Prostate gland (tissue), 2 donors: Measurements from ENCODE around the gene KCNG2. TPM values are rescaled to one million over a fixed set of nuclear protein-coding genes. Genes with fewer than 3 reads are reported as not detected.
"Not testable (repeated sequence)": the region's sequence is repeated elsewhere in the genome, so short reads cannot be mapped to it uniquely, and the experiment has no call there.

Experiments
- DNase-seq: peaks from one replicate; pipeline ENCODE4 v3.0.0-alpha.2; 2019; ENCODE audit warnings: low spot score
- H3K27ac ChIP-seq, 2 donors: fragments of 200-600 bp; sonication (generic); 2 replicates each; pipeline ENCODE4 v1.5.1; 2017 to 2019
- H3K27me3 ChIP-seq: fragments of 200-600 bp; sonication (generic); replicated peaks from 2 replicates; pipeline ENCODE4 v1.5.1; 2019; ENCODE audit not compliant: insufficient read depth
- H3K36me3 ChIP-seq, 2 donors: fragments of 200-600 bp; sonication (generic); 1 replicate in 1 of 2; 2 replicates in 1 of 2; pipeline versions ENCODE4 v1.5.1 to v1.8.1; 2017 to 2019
- H3K4me1 ChIP-seq: fragments of 200-600 bp; sonication (generic); replicated peaks from 2 replicates; pipeline ENCODE4 v1.5.1; 2019
- H3K4me3 ChIP-seq, 2 donors: fragments of 200-600 bp; sonication (generic); 2 replicates each; pipeline ENCODE4 v1.5.1; 2017 to 2019
- H3K9me3 ChIP-seq: fragments of 200-600 bp; sonication (generic); 2 replicates; pipeline ENCODE4 v1.5.1; 2017
- CTCF ChIP-seq, 4 experiments: fragments of 200-600 bp in 2 of 4; fragments of 450-650 bp in 2 of 4; sonication (generic) in 2 of 4; IDR thresholded peaks; 1 replicate in 3 of 4; 2 replicates in 1 of 4; pipeline ENCODE4 v1.5.1; 2016 to 2019; ENCODE audit warnings: antibody characterized with exemption in 4 of 4, mild to moderate bottlenecking in 2 of 4, moderate library complexity in 2 of 4
- POLR2A ChIP-seq: fragments of 450-650 bp; IDR thresholded peaks from one replicate; pipeline ENCODE4 v1.6.1; 2016; ENCODE audit warnings: antibody characterized with exemption, mild to moderate bottlenecking
- POLR2AphosphoS5 ChIP-seq: sonication (generic); formaldehyde crosslinking; IDR thresholded peaks from one replicate; pipeline ENCODE4 v1.6.1; 2017; ENCODE audit warnings: antibody characterized with exemption
- WGBS: methylation state at CpG from one replicate; pipeline ENCODE4 v1.1.5; 2018; 5-methylcytosine and 5-hydroxymethylcytosine counted together
- intact Hi-C: fragments of 100-400 bp; cut with DNase I; formaldehyde crosslinking; loops from one replicate; pipeline ENCODE4 v1.14.2; 2022
- total RNA-seq, 2 donors: library from RNA; depleted of rRNA; stranded (reverse); fragments of >200 nt; gene quantifications; one replicate each; pipeline ENCODE4 v1.1.0, GENCODE V29; 2016

KCNG2 gene
- total RNA-seq, 2 donors from 2014 or later, result 3.7 TPM; not detected in 1

GRCh38 chr18:79875931-79876461 is 78.3 kb downstream of the KCNG2 start:
- H3K27me3 ChIP-seq, result peaks cover 12% of the 10 kb centered on the region
- TF ChIP-seq POLR2A (no peak), POLR2AphosphoS5 (no peak), CTCF (IDR thresholded peaks at IDR 0.05) (no peak)
- no peaks in the 10 kb centered on the region for H3K4me1 ChIP-seq
- H3K27ac ChIP-seq, result no peak overlapping the region
- WGBS, result 70% methylated on average over 16 of the region's 23 CpGs
- DNase-seq, result no peak
- H3K4me3 ChIP-seq, result no peak overlapping the region
- no peaks in the 10 kb centered on the region for H3K9me3 ChIP-seq
- intact Hi-C loops, result no loop called here
- H3K36me3 ChIP-seq, result no peaks in the 10 kb centered on the region

- no peaks in the 10 kb centered on the region for H3K36me3 ChIP-seq
- 56% methylated on average over 16 of the region's 16 CpGs for WGBS
Measured at GRCh38 chr18:79876497-79876896, 78.8 kb downstream of the KCNG2 start.

DNA sequence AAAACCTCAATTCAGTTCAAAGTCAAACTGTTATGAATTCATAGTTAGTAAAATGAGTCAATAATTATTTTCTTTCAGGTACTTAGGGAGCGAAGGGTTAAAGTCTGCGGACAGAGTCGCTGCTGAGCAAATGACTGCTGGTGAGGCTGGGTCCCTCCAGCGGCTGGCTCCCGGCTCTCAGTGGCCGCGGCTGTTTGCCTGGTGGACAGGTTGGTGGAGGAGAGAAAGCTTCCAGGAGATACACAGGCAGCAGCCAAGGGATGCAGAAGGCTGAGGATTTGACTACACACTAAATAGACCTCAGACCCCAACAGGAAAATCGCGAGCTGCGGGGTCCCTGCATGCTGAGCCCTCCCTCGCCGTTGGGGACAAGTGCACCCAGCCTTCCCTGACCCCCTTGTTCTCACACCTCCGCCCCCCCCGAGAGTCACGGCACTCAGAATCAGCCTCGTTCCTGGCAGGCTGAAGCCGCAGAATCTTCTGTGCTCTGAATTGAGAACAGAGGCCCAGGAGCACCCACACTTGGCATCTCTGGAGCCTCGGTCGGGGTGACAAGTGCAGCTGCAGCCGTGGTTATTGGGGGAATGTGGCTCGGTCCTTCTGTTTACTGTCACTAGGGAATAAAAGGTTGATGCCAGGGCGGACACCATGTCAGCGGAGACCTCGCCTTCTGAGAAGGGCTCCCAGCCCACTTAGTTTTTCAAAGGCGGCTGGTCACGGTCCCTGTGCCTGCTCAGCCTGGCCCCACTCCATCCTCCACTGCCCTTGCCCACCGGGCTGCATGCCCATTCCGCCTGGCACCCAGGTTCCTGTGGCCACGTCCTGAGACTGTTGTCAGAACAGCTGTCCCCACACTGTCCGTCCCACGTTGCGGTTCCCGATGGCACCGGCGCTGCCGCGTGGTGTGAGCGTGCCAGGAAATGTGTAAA is 79.7 kb downstream of the KCNG2 start:
- Histone ChIP-seq H3K4me1 (no peaks in the 10 kb centered on the region), H3K36me3 (no peaks in the 10 kb centered on the region), H3K9me3 (no peaks in the 10 kb centered on the region), H3K27me3 (peaks cover 12% of the 10 kb centered on the region), H3K4me3 (no peak overlapping the region), H3K27ac (no peak overlapping the region)
- WGBS, result 40% methylated on average over 38 of the region's 38 CpGs
- intact Hi-C loops, result no loop called here
- no peak for DNase-seq
- no peak for TF ChIP-seq POLR2AphosphoS5
- TF ChIP-seq POLR2A, result no peak
- no peak for TF ChIP-seq CTCF (IDR thresholded peaks at IDR 0.05)

More at GRCh38 chr18:79876497-79876896, 78.8 kb downstream of the KCNG2 start:
- no peak overlapping the region for H3K4me3 ChIP-seq
- no peak overlapping the region for H3K27ac ChIP-seq
- intact Hi-C loops, result no loop called here
- no peak for DNase-seq
- H3K27me3 ChIP-seq, result peaks cover 12% of the 10 kb centered on the region
- H3K9me3 ChIP-seq, result no peaks in the 10 kb centered on the region
- TF ChIP-seq CTCF (IDR thresholded peaks at IDR 0.05) (no peak), POLR2A (no peak), POLR2AphosphoS5 (no peak)
- no peaks in the 10 kb centered on the region for H3K4me1 ChIP-seq

- intact Hi-C loops, H3K4me3 ChIP-seq, H3K9me3 ChIP-seq, DNase-seq, H3K36me3 ChIP-seq, H3K27me3 ChIP-seq, H3K4me1 ChIP-seq, H3K27ac ChIP-seq: not testable (repeated sequence)
- WGBS, result 91% methylated on average over 24 of the region's 25 CpGs
Measured at GRCh38 chr18:79878246-79878645, 80.5 kb downstream of the KCNG2 start.

- no peak for DNase-seq
- WGBS, result 88% methylated on average over 20 of the region's 20 CpGs
Measured at GRCh38 chr18:79878741-79879378, 81.1 kb downstream of the KCNG2 start.

More at GRCh38 chr18:79878741-79879378, 81.1 kb downstream of the KCNG2 start:
- H3K9me3 ChIP-seq, result no peaks in the 10 kb centered on the region
- no peak overlapping the region for H3K4me3 ChIP-seq
- H3K36me3 ChIP-seq, result no peaks in the 10 kb centered on the region
- no peaks in the 10 kb centered on the region for H3K4me1 ChIP-seq
- H3K27ac ChIP-seq, result no peak overlapping the region
- no peak for TF ChIP-seq CTCF (IDR thresholded peaks at IDR 0.05)
- intact Hi-C loops, result no loop called here
- peaks cover 1% of the 10 kb centered on the region for H3K27me3 ChIP-seq
